Kidney (tissue), 22 donors: Measurements from ENCODE around the gene LRRC34. TPM values are rescaled to one million over a fixed set of nuclear protein-coding genes. Genes with fewer than 3 reads are reported as not detected.
A peak's percentile ranks its signal among the peaks of the same experiment; 100 is the strongest.

Experiments
- DNase-seq, 5 donors: peaks; one replicate each; pipeline ENCODE4 v3.0.0-alpha.2; 2013 to 2020
- FAIRE-seq: peaks from 2 replicates; lab custom pipeline; 2012; peaks lifted over from hg19 to GRCh38; lab: Jason Lieb, UNC
- H3K27ac ChIP-seq, 2 donors: one replicate each; pipeline ENCODE4 v1.7.0; 2013; ENCODE audit warnings: low read depth in 2 of 2, low read length in 2 of 2, inconsistent platforms in 1 of 2
- H3K27me3 ChIP-seq: one replicate; pipeline ENCODE4 v1.7.1; 2013; ENCODE audit warnings: low read length, inconsistent platforms; ENCODE audit not compliant: control insufficient read depth, insufficient read depth
- H3K36me3 ChIP-seq, 3 donors: one replicate each; pipeline versions ENCODE4 v1.7.0 to v1.7.1; 2013; ENCODE audit warnings: low read length in 3 of 3, control low read depth in 1 of 3, inconsistent platforms in 1 of 3; ENCODE audit not compliant: insufficient read depth in 3 of 3, control insufficient read depth in 2 of 3
- H3K4me1 ChIP-seq, 3 donors: one replicate each; pipeline versions ENCODE4 v1.7.0 to v1.7.1; 2013; ENCODE audit warnings: low read length in 3 of 3, inconsistent platforms in 1 of 3, low read depth in 1 of 3; ENCODE audit not compliant: control insufficient read depth in 2 of 3, insufficient read depth in 2 of 3
- H3K4me3 ChIP-seq, 3 donors: one replicate each; pipeline versions ENCODE4 v1.7.0 to v1.8.1; 2013; ENCODE audit warnings: low read length in 3 of 3, control low read depth in 1 of 3, inconsistent platforms in 1 of 3
- H3K9ac ChIP-seq, 3 donors: one replicate each; pipeline versions ENCODE4 v1.7.0 to v1.7.1; 2013; ENCODE audit warnings: low read length in 3 of 3, control low read depth in 1 of 3, inconsistent platforms in 1 of 3
- H3K9me3 ChIP-seq, 3 donors: one replicate each; pipeline versions ENCODE4 v1.7.0 to v1.7.1; 2013; ENCODE audit warnings: low read length in 3 of 3, control low read depth in 1 of 3, inconsistent platforms in 1 of 3; ENCODE audit not compliant: control insufficient read depth in 2 of 3, insufficient read depth in 1 of 3
- intact Hi-C: fragments of 100-400 bp; cut with DNase I; formaldehyde crosslinking; loops from one replicate; pipeline ENCODE4 v1.11.1; 2022
- long read RNA-seq, 10 donors: library from polyadenylated mRNA in 1 of 10; unstranded in 1 of 10; transcript quantifications; one replicate each; pipeline ENCODE4 v2.0.0 and lab custom pipeline, GENCODE V29; 2021 to 2026
- polyA plus RNA-seq: library from polyadenylated mRNA; stranded (reverse); fragments of 350-450 nt; fragmentation: Illumina TruSeq; extraction: RNeasy Lipid Tissue Mini Kit (QIAGEN cat#74804); gene quantifications from one replicate; pipeline ENCODE4 v1.2.3, GENCODE V29; 2014; ENCODE audit warnings: low read depth, low replicate concordance; ENCODE audit not compliant: insufficient read depth
- total RNA-seq: library from RNA; stranded (reverse); fragmentation: NEBNext Ultra II Directional; extraction: Animal tissue kit (Norgen Biotek cat#: 25700); gene quantifications from one replicate; pipeline ENCODE4 v1.2.1, GENCODE V29; 2021
- TF ChIP-seq, protein P1 (sequence below): IDR thresholded peaks from 3 replicates; pipeline ENCODE4 v1.5.1; 2012; ENCODE audit warnings: mild to moderate bottlenecking, moderate library complexity, borderline replicate concordance; ENCODE audit not compliant: insufficient read depth; ENCODE audit errors: extremely low read depth
- donor health status: control.
- donor health status: control.
- donor health status: control.
- donor health status: control.
- donor health status: control.
- donor health status: DM: yes; HTN: yes; CAD: no.
- donor health status: Normal renal cell carcinoma (clear cell type).

The LRRC34 gene
- total RNA-seq (4.0 TPM), polyA plus RNA-seq (5.7 TPM)
- long read RNA-seq, donor 1, partial matches to known transcripts = 0 of 1 reads
- long read RNA-seq, donor 1, other reads (novel, unspliced or antisense) = 0 of 1 reads
- long read RNA-seq, donor 2, partial matches to known transcripts = 0 of 4 reads
- long read RNA-seq, donor 2, other reads (novel, unspliced or antisense) = 0 of 4 reads
- long read RNA-seq, donor 3, partial matches to known transcripts = 0 of 2 reads
- long read RNA-seq, donor 3, other reads (novel, unspliced or antisense) = 0 of 2 reads
- long read RNA-seq, donor 4, partial matches to known transcripts = 0 of 2 reads
- long read RNA-seq, donor 4, other reads (novel, unspliced or antisense) = 0 of 2 reads
- long read RNA-seq, donor 5, partial matches to known transcripts = 0 of 2 reads
- long read RNA-seq, donor 5, other reads (novel, unspliced or antisense) = 0 of 2 reads
- long read RNA-seq, donor 6, partial matches to known transcripts = 0 of 1 reads
- long read RNA-seq, donor 6, other reads (novel, unspliced or antisense) = 0 of 1 reads
- long read RNA-seq, donor 7, partial matches to known transcripts = 1 of 6 reads
- long read RNA-seq, donor 7, other reads (novel, unspliced or antisense) = 1 of 6 reads
- long read RNA-seq, donor 8, partial matches to known transcripts = 0 of 2 reads
- long read RNA-seq, donor 8, other reads (novel, unspliced or antisense) = 0 of 2 reads
- long read RNA-seq, donor 9 = 0 reads
- long read RNA-seq, donor 10, partial matches to known transcripts = 0 of 3 reads
- long read RNA-seq, donor 10, other reads (novel, unspliced or antisense) = 0 of 3 reads

GRCh38 chr3:169812332-169813235, at the start of gene LRRC34, which contains the start of gene LRRIQ4:
Gene LRRC34, minus strand, starts transcription at chr3:169812904. Its CDS starts 356 bp downstream, at chr3:169812548.
Gene LRRIQ4, plus strand, starts transcription at chr3:169812870. Its CDS starts 9,052 bp downstream, at chr3:169821922.
- Histone ChIP-seq H3K36me3 (no peaks in the 10 kb centered on the region), H3K27ac (peak within 1 kb of the TSS; percentile 27 to 56), H3K9ac (peak within 1 kb of the TSS; percentile 53 to 75 (median 72)), H3K27me3 (no peaks in the 10 kb centered on the region), H3K4me3 (peak within 1 kb of the TSS; percentile 70 to 77 (median 76)), H3K4me1 (peaks cover 0 to 12% (median 5%) of the 10 kb centered on the region in 3 donors), H3K9me3 (peaks cover 0 to 7% (median 0%) of the 10 kb centered on the region in 3 donors)
- intact Hi-C loops = no loop called here
- TF ChIP-seq, protein P1, sequence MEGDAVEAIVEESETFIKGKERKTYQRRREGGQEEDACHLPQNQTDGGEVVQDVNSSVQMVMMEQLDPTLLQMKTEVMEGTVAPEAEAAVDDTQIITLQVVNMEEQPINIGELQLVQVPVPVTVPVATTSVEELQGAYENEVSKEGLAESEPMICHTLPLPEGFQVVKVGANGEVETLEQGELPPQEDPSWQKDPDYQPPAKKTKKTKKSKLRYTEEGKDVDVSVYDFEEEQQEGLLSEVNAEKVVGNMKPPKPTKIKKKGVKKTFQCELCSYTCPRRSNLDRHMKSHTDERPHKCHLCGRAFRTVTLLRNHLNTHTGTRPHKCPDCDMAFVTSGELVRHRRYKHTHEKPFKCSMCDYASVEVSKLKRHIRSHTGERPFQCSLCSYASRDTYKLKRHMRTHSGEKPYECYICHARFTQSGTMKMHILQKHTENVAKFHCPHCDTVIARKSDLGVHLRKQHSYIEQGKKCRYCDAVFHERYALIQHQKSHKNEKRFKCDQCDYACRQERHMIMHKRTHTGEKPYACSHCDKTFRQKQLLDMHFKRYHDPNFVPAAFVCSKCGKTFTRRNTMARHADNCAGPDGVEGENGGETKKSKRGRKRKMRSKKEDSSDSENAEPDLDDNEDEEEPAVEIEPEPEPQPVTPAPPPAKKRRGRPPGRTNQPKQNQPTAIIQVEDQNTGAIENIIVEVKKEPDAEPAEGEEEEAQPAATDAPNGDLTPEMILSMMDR = no peak
- DNase-seq (peak; percentile 83 to 92 (median 89)), FAIRE-seq (no peak)

DNA sequence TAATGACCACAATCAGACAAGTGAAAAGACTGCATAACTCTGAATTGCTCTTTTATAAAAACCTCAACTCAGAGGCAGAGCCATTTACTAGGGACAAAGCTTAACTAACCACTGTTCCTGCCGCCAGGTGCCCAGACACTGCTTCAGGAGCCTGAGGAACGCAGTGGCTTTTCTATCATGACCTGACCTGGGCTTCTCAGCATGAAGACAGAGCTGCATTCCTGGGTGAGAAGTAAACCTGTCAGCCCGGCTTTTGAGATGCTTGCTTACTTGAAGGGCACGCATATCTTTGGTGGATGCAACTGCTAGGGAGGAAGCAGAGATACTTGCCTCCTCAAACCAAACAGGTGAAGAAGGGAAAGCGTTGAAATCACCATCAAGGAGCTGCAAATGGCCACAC, 49.2 kb upstream of the LRRC34 start:
- no peak overlapping the region for H3K27ac ChIP-seq
- DNase-seq (no peak), FAIRE-seq (no peak)
- H3K9ac ChIP-seq = no peak overlapping the region
- no peaks in the 10 kb centered on the region for H3K36me3 ChIP-seq
- no peaks in the 10 kb centered on the region for H3K4me1 ChIP-seq
- H3K27me3 ChIP-seq = no peaks in the 10 kb centered on the region
- no peaks in the 10 kb centered on the region for H3K9me3 ChIP-seq
- intact Hi-C loops = no loop called here
- H3K4me3 ChIP-seq = no peak overlapping the region
- TF ChIP-seq, protein P1 = no peak

GRCh38 chr3:169857811-169858210, 45.1 kb upstream of the LRRC34 start:
- no peaks in the 10 kb centered on the region for H3K27me3 ChIP-seq
- FAIRE-seq = no peak
- H3K4me1 ChIP-seq = no peaks in the 10 kb centered on the region
- intact Hi-C loops = no loop called here
- TF ChIP-seq, protein P1 = no peak
- H3K27ac ChIP-seq = no peak overlapping the region
- no peaks in the 10 kb centered on the region for H3K36me3 ChIP-seq
- DNase-seq = no peak
- H3K4me3 ChIP-seq = no peak overlapping the region
- H3K9me3 ChIP-seq = no peaks in the 10 kb centered on the region
- H3K9ac ChIP-seq = no peak overlapping the region
